ENCODE measurements around the gene SH3PXD2A. TPM values are rescaled to one million over a fixed set of nuclear protein-coding genes. Genes with fewer than 3 reads are reported as not detected.

SH3PXD2A gene
- total and polyA plus RNA-seq, 2 donors (not counting 1 experiment from before 2014, with no cell fraction given) = 3.2 to 33.5 TPM

DNA sequence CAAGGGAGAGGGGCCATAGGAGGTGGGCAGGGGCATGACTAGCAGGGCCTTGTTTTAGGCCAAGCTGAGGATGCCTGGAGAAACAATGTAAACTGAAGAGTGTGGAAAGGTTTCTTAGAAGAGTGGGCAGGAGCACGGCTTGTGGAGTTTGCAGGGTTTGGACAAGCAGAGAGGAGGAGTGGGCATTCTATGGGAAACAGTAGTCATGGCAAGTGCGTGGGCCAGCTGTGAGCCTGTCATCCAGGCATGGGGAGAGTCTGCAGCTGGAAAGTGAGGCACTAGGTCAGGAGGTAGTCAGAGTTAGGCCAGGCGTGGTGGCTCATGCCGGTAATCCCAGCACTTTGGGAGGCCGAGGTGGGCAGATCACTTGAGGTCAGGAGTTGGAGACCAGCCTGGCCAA lies 130.1 kb downstream of the SH3PXD2A start:
- Histone ChIP-seq H3K79me2 (ENCODE audit: control insufficient read depth, insufficient read depth, low read length) (no peaks in the 10 kb centered on the region), H3K27ac (ENCODE audit: low read length in 2 of 2) (no peak overlapping the region), H2AFZ (ENCODE audit: insufficient read depth, low read depth, low read length, poor library complexity, severe bottlenecking) (no peak overlapping the region), H3K36me3 (replicated peaks in 1 of 2; ENCODE audit: control extremely low read depth in 1 of 2, control insufficient read depth in 1 of 2, extremely low read depth in 1 of 2, insufficient read depth in 2 of 2, low read length in 1 of 2) (no peaks in the 10 kb centered on the region), H3K9me3 (ENCODE audit: control extremely low read depth in 1 of 3, control insufficient read depth in 2 of 3, insufficient read depth in 1 of 3, low read length in 2 of 3) (no peaks in the 10 kb centered on the region), H3K27me3 (replicated peaks in 1 of 4; ENCODE audit: control extremely low read depth in 1 of 4, control insufficient read depth in 3 of 4, insufficient read depth in 4 of 4, low read length in 3 of 4) (peaks cover 0 to 2% (median 0%) of the 10 kb centered on the region in 4 experiments), H3K4me1 (ENCODE audit: control insufficient read depth in 2 of 2, insufficient read depth in 2 of 2, low read length in 2 of 2) (no peaks in the 10 kb centered on the region), H3K4me2 (replicated peaks; ENCODE audit: low read depth, low read length, poor library complexity, severe bottlenecking) (no peak overlapping the region), H3K4me3 (ENCODE audit: control extremely low read depth in 1 of 5, extremely low read depth in 1 of 5, insufficient read depth in 1 of 5, low read depth in 2 of 5, low read length in 4 of 5) (no peak overlapping the region), H4K20me1 (ENCODE audit: control insufficient read depth, insufficient read depth, low read length, poor library complexity, severe bottlenecking) (no peaks in the 10 kb centered on the region), H3K9ac (ENCODE audit: low read length) (no peak overlapping the region)
- ChIA-PET CTCF (no interaction called here), POLR2A (no interaction called here)
- DNase-seq (no peak), ATAC-seq (ENCODE audit: low read depth) (no peak)
- Mint-ChIP-seq H3K27ac (no peak overlapping the region), H3K4me1 (no peaks in the 10 kb centered on the region), H3K4me3 (no peak overlapping the region), H3K27me3 (peaks cover 9% of the 10 kb centered on the region), H3K9me3 (ENCODE audit: insufficient read depth) (no peaks in the 10 kb centered on the region)
- intact Hi-C loops (cut with micrococcal nuclease) = no loop called here
- TF ChIP-seq EZH2 (IDR thresholded peaks at IDR 0.05; ENCODE audit: borderline replicate concordance, insufficient read depth, low read depth, low read length, poor library complexity, severe bottlenecking) = no peak
- WGBS (ENCODE audit: insufficient coverage) = 100% methylated on average over 5 of the region's 5 CpGs

DNA sequence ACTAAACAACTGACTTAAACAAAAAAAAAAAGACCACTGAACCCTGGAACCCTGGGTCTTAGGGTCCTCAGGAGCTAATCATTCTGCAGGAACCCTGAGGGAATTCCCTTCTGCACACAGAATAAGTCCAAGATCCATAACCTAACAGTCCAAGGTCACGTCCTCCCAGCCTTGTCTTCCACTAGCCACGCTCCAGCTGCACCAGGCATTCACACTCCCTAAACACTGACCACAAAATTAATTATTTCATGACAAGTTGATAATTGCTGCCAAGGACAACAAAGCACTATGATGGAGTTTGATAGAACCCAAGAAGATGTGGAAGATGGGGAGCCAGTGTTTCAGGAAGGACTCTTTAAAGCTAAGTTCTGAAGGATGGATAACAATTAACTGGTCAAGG lies 130.6 kb downstream of the SH3PXD2A start:
- Histone ChIP-seq H3K36me3 (replicated peaks in 1 of 2; ENCODE audit: control extremely low read depth in 1 of 2, control insufficient read depth in 1 of 2, extremely low read depth in 1 of 2, insufficient read depth in 2 of 2, low read length in 1 of 2) (no peaks in the 10 kb centered on the region), H2AFZ (ENCODE audit: insufficient read depth, low read depth, low read length, poor library complexity, severe bottlenecking) (no peak overlapping the region), H3K9me3 (ENCODE audit: control extremely low read depth in 1 of 3, control insufficient read depth in 2 of 3, insufficient read depth in 1 of 3, low read length in 2 of 3) (no peaks in the 10 kb centered on the region), H3K4me2 (replicated peaks; ENCODE audit: low read depth, low read length, poor library complexity, severe bottlenecking) (no peak overlapping the region), H3K79me2 (ENCODE audit: control insufficient read depth, insufficient read depth, low read length) (no peaks in the 10 kb centered on the region), H3K4me1 (ENCODE audit: control insufficient read depth in 2 of 2, insufficient read depth in 2 of 2, low read length in 2 of 2) (no peaks in the 10 kb centered on the region), H3K4me3 (ENCODE audit: control extremely low read depth in 1 of 5, extremely low read depth in 1 of 5, insufficient read depth in 1 of 5, low read depth in 2 of 5, low read length in 4 of 5) (no peak overlapping the region), H4K20me1 (ENCODE audit: control insufficient read depth, insufficient read depth, low read length, poor library complexity, severe bottlenecking) (no peaks in the 10 kb centered on the region), H3K9ac (ENCODE audit: low read length) (no peak overlapping the region), H3K27ac (ENCODE audit: low read length in 2 of 2) (no peak overlapping the region), H3K27me3 (replicated peaks in 1 of 4; ENCODE audit: control extremely low read depth in 1 of 4, control insufficient read depth in 3 of 4, insufficient read depth in 4 of 4, low read length in 3 of 4) (peaks cover 0 to 2% (median 0%) of the 10 kb centered on the region in 4 experiments)
- 100% methylated on average over 1 of the region's 2 CpGs for WGBS (ENCODE audit: insufficient coverage)
- ChIA-PET POLR2A (no interaction called here), CTCF (no interaction called here)
- Mint-ChIP-seq H3K4me1 (no peaks in the 10 kb centered on the region), H3K27me3 (peaks cover 9% of the 10 kb centered on the region), H3K9me3 (ENCODE audit: insufficient read depth) (no peaks in the 10 kb centered on the region), H3K4me3 (no peak overlapping the region), H3K27ac (no peak overlapping the region)
- ATAC-seq (ENCODE audit: low read depth) = no peak
- TF ChIP-seq, protein P1, sequence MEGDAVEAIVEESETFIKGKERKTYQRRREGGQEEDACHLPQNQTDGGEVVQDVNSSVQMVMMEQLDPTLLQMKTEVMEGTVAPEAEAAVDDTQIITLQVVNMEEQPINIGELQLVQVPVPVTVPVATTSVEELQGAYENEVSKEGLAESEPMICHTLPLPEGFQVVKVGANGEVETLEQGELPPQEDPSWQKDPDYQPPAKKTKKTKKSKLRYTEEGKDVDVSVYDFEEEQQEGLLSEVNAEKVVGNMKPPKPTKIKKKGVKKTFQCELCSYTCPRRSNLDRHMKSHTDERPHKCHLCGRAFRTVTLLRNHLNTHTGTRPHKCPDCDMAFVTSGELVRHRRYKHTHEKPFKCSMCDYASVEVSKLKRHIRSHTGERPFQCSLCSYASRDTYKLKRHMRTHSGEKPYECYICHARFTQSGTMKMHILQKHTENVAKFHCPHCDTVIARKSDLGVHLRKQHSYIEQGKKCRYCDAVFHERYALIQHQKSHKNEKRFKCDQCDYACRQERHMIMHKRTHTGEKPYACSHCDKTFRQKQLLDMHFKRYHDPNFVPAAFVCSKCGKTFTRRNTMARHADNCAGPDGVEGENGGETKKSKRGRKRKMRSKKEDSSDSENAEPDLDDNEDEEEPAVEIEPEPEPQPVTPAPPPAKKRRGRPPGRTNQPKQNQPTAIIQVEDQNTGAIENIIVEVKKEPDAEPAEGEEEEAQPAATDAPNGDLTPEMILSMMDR (IDR thresholded peaks at IDR 0.05) = no peak
- TF ChIP-seq EZH2 (IDR thresholded peaks at IDR 0.05; ENCODE audit: borderline replicate concordance, insufficient read depth, low read depth, low read length, poor library complexity, severe bottlenecking) = no peak
- no peak for DNase-seq
- intact Hi-C loops (cut with micrococcal nuclease) = no loop called here
